ENCODE measurements around the gene GALNT17. TPM values are rescaled to one million over a fixed set of nuclear protein-coding genes. Genes with fewer than 3 reads are reported as not detected.

Gene GALNT17
- total RNA-seq, 2 experiments from 2014 or later: not detected

DNA sequence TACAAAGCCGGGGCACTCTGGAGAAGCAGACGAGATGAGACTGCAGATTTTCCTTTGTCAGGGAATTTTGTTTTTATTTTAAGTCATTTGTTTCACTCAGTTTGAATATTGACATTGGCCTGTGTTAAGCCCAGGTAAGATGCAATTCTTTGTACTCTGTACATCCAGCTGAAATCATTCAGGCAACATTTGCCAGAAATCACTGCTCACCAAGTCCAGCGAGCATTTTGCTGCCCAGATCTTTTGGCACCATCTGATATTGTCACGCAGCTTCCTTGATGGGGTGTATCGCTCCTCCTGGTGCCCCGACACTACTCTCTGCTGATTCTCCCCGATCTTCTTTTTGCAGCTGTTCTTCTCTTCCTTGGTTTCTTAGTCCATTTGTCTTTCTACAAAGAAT, 261.7 kb downstream of the GALNT17 start:
- no peaks in the 10 kb centered on the region for H3K4me1 ChIP-seq (ENCODE audit: insufficient read depth, low read length)
- intact Hi-C loops (cut with DNase I, micrococcal nuclease): no loop called here
- ChIA-PET POLR2A (no interaction called here), CTCF (no interaction called here)
- peaks cover 0 to 16% of the 10 kb centered on the region in 2 experiments for H3K9me3 ChIP-seq (ENCODE audit: control insufficient read depth in 1 of 2, insufficient read depth in 1 of 2, low read length in 2 of 2)
- no peaks in the 10 kb centered on the region for H3K27me3 Mint-ChIP-seq
- H3K9me3 Mint-ChIP-seq: peaks cover 4% of the 10 kb centered on the region
- TF ChIP-seq, protein P1, sequence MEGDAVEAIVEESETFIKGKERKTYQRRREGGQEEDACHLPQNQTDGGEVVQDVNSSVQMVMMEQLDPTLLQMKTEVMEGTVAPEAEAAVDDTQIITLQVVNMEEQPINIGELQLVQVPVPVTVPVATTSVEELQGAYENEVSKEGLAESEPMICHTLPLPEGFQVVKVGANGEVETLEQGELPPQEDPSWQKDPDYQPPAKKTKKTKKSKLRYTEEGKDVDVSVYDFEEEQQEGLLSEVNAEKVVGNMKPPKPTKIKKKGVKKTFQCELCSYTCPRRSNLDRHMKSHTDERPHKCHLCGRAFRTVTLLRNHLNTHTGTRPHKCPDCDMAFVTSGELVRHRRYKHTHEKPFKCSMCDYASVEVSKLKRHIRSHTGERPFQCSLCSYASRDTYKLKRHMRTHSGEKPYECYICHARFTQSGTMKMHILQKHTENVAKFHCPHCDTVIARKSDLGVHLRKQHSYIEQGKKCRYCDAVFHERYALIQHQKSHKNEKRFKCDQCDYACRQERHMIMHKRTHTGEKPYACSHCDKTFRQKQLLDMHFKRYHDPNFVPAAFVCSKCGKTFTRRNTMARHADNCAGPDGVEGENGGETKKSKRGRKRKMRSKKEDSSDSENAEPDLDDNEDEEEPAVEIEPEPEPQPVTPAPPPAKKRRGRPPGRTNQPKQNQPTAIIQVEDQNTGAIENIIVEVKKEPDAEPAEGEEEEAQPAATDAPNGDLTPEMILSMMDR (IDR thresholded peaks at IDR 0.05): no peak
- DNase-seq (no peak), ATAC-seq (ENCODE audit: poor library complexity) (no peak)
- H3K36me3 Mint-ChIP-seq (ENCODE audit: low read depth): no peaks in the 10 kb centered on the region
- no peaks in the 10 kb centered on the region for H3K36me3 ChIP-seq (ENCODE audit: insufficient read depth, low read length)
- no peak overlapping the region for H3K4me3 Mint-ChIP-seq
- no peaks in the 10 kb centered on the region for H3K4me1 Mint-ChIP-seq (ENCODE audit: low read depth)
- H3K27ac ChIP-seq (ENCODE audit: low read depth in 1 of 2, low read length in 2 of 2): no peak overlapping the region
- no peak overlapping the region for H3K4me3 ChIP-seq (ENCODE audit: low read length)
- no peak overlapping the region for H3K27ac Mint-ChIP-seq
- H3K27me3 ChIP-seq (ENCODE audit: control insufficient read depth in 1 of 2, insufficient read depth in 2 of 2, low read length in 2 of 2): no peaks in the 10 kb centered on the region

DNA sequence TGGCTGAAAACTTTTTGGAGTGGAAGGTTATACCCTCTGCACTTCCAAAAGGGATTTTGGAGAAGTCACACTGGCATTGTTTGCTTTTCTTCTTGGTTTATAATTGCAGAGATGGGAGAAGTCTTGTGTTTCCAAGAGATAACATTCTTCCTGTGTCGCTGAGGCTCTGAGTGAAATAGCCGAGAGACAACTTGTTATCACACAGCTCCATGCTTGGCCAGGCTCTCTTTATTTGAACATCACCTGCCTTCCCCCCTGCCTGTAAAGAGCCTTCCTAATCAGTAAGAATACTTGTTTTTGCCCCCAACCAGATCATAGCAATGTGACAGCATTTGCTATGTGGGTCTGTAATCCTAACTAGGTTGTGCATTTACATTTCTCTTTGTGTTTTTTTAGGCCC, 270.7 kb downstream of the GALNT17 start:
- ChIA-PET POLR2A (no interaction called here), CTCF (no interaction called here)
- Histone ChIP-seq H3K36me3 (ENCODE audit: insufficient read depth, low read length) (no peaks in the 10 kb centered on the region), H3K27me3 (ENCODE audit: control insufficient read depth in 1 of 2, insufficient read depth in 2 of 2, low read length in 2 of 2) (no peaks in the 10 kb centered on the region), H3K9me3 (ENCODE audit: control insufficient read depth in 1 of 2, insufficient read depth in 1 of 2, low read length in 2 of 2) (peaks cover 0 to 29% of the 10 kb centered on the region in 2 experiments), H3K4me1 (ENCODE audit: insufficient read depth, low read length) (no peaks in the 10 kb centered on the region), H3K4me3 (ENCODE audit: low read length) (no peak overlapping the region), H3K27ac (ENCODE audit: low read depth in 1 of 2, low read length in 2 of 2) (no peak overlapping the region)
- no peak overlapping the region for H3K27ac Mint-ChIP-seq
- no peaks in the 10 kb centered on the region for H3K36me3 Mint-ChIP-seq (ENCODE audit: low read depth)
- H3K9me3 Mint-ChIP-seq: peaks cover 11% of the 10 kb centered on the region
- TF ChIP-seq, protein P1 (IDR thresholded peaks at IDR 0.05): no peak
- intact Hi-C loops (cut with DNase I, micrococcal nuclease): no loop called here
- no peak for DNase-seq
- no peaks in the 10 kb centered on the region for H3K27me3 Mint-ChIP-seq
- H3K4me1 Mint-ChIP-seq (ENCODE audit: low read depth): no peaks in the 10 kb centered on the region
- H3K4me3 Mint-ChIP-seq: no peak overlapping the region
- ATAC-seq (ENCODE audit: poor library complexity): no peak

DNA sequence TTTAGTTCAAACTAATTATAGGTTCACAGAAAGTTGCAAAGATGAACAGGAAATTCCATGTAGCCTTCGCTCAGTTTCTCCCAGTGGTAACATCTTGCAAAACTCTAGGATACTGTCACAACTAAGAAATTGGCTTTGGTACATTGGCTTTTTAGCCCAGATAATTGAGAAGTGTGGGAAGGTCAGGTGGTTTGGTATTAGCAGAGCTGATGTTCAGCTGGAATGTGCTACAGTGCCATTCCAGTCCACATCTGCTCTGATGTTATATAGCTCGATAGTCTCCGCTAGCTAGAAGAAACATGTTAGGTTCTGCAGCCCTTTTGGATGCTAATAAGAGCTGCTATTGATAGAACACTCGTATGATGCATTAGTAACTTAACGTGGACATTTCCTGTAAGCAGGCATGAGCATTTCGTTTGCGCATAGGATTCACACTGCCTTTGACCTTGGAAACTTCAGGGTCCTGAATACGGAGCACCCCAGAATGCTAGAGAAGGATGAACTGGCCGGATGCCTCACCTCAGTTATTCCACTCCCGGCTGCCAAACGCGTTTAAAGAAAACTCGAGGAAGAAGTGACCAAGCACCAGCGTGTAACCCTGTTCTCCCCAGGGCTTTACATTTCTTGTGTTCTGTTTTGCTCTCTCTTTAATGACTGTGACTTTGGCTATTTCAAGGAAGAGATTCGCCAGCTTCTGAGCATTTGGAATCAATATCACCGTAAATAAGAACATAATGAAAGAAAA, 271.4 kb downstream of the GALNT17 start:
- Histone ChIP-seq H3K36me3 (ENCODE audit: insufficient read depth, low read length) (no peaks in the 10 kb centered on the region), H3K9me3 (ENCODE audit: control insufficient read depth in 1 of 2, insufficient read depth in 1 of 2, low read length in 2 of 2) (peaks cover 0 to 33% of the 10 kb centered on the region in 2 experiments), H3K27ac (ENCODE audit: low read depth in 1 of 2, low read length in 2 of 2) (no peak overlapping the region), H3K27me3 (ENCODE audit: control insufficient read depth in 1 of 2, insufficient read depth in 2 of 2, low read length in 2 of 2) (no peaks in the 10 kb centered on the region), H3K4me1 (ENCODE audit: insufficient read depth, low read length) (no peaks in the 10 kb centered on the region), H3K4me3 (ENCODE audit: low read length) (no peak overlapping the region)
- ATAC-seq (ENCODE audit: poor library complexity) (no peak), DNase-seq (no peak)
- intact Hi-C loops (cut with DNase I, micrococcal nuclease): no loop called here
- no peaks in the 10 kb centered on the region for H3K4me1 Mint-ChIP-seq (ENCODE audit: low read depth)
- H3K9me3 Mint-ChIP-seq: peaks cover 10% of the 10 kb centered on the region
- ChIA-PET POLR2A (no interaction called here), CTCF (no interaction called here)
- TF ChIP-seq, protein P1 (IDR thresholded peaks at IDR 0.05): no peak
- no peaks in the 10 kb centered on the region for H3K27me3 Mint-ChIP-seq
- no peak overlapping the region for H3K4me3 Mint-ChIP-seq
- no peaks in the 10 kb centered on the region for H3K36me3 Mint-ChIP-seq (ENCODE audit: low read depth)
- no peak overlapping the region for H3K27ac Mint-ChIP-seq
